SK-N-SH treated with all-trans-retinoic acid at 6 μM for 48 hours (cell line): ENCODE results near the gene CUL1.

Experiments
- ARNTL ChIP-seq: fragments of 450-650 bp; formaldehyde crosslinking; IDR thresholded peaks from 2 replicates; pipeline ENCODE4 v1.5.0; 2020; ENCODE audit warnings: low read depth, mild to moderate bottlenecking, moderate library complexity, borderline replicate concordance
- ESRRG ChIP-seq: fragments of 250-450 bp; sonication (Bioruptor Pico); IDR thresholded peaks from 2 replicates; pipeline ENCODE4 v1.6.1; 2021; ENCODE audit warnings: mild to moderate bottlenecking
- RARB ChIP-seq: fragments of 250-450 bp; sonication (Bioruptor Pico); IDR thresholded peaks from 2 replicates; pipeline ENCODE4 v1.8.0; 2021; ENCODE audit warnings: mild to moderate bottlenecking, moderate library complexity
- SNAI2 ChIP-seq: fragments of 250-450 bp; sonication (Bioruptor Pico); IDR thresholded peaks from 2 replicates; pipeline ENCODE4 v1.5.0; 2020; ENCODE audit warnings: mild to moderate bottlenecking, moderate library complexity
- TCF4 ChIP-seq: fragments of 250-450 bp; sonication (Bioruptor Pico); IDR thresholded peaks from 2 replicates; pipeline ENCODE4 v1.8.0; 2021; ENCODE audit warnings: mild to moderate bottlenecking, moderate library complexity, borderline replicate concordance
- ZFP30 ChIP-seq: fragments of 450-650 bp; formaldehyde crosslinking; IDR thresholded peaks from 2 replicates; pipeline ENCODE4 v1.5.0; 2022; ENCODE audit warnings: mild to moderate bottlenecking, moderate library complexity
- ZNF70 ChIP-seq: fragments of 450-650 bp; formaldehyde crosslinking; IDR thresholded peaks from 2 replicates; pipeline ENCODE4 v1.5.0; 2020; ENCODE audit warnings: mild to moderate bottlenecking, moderate library complexity
- TF ChIP-seq, protein P1 (sequence below): fragments of 250-450 bp; sonication (Bioruptor Pico); IDR thresholded peaks from 2 replicates; pipeline ENCODE4 v1.8.0; 2020; ENCODE audit warnings: mild to moderate bottlenecking, moderate library complexity, borderline replicate concordance

DNA sequence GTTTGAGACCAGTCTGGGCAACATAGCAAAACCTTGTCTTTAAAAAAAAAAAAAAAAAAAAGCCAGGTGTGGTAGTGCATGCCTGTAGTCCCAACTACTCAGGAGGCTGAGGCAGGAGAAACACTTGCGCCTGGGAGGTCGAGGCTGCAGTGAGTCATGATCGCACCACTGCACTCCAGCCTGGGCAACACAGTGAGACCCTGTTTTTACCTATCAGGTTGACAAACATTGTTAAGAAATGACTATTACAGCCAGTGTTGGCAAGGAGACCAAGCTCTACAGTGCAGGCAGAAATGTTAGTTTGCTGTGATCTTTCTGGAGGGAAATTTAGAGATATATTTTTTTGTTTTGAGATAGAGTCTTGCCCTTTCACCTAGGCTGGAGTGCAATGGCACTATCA lies 37.3 kb downstream of the CUL1 start:
- TF ChIP-seq TCF4 (no peak), ZFP30 (no peak), SNAI2 (CRISPR knock-in tag) (no peak), ARNTL (no peak), ESRRG (no peak), ZNF70 (CRISPR knock-in tag) (no peak), RARB (CRISPR knock-in tag) (no peak)
- TF ChIP-seq, protein P1, sequence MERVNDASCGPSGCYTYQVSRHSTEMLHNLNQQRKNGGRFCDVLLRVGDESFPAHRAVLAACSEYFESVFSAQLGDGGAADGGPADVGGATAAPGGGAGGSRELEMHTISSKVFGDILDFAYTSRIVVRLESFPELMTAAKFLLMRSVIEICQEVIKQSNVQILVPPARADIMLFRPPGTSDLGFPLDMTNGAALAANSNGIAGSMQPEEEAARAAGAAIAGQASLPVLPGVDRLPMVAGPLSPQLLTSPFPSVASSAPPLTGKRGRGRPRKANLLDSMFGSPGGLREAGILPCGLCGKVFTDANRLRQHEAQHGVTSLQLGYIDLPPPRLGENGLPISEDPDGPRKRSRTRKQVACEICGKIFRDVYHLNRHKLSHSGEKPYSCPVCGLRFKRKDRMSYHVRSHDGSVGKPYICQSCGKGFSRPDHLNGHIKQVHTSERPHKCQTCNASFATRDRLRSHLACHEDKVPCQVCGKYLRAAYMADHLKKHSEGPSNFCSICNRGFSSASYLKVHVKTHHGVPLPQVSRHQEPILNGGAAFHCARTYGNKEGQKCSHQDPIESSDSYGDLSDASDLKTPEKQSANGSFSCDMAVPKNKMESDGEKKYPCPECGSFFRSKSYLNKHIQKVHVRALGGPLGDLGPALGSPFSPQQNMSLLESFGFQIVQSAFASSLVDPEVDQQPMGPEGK (CRISPR knock-in tag) = no peak
